ENCODE data around the gene IL26. TPM values are rescaled to one million over a fixed set of nuclear protein-coding genes. Genes with fewer than 3 reads are reported as not detected.
A peak's percentile ranks its signal among the peaks of the same experiment; 100 is the strongest.

The IL26 gene, protein sequence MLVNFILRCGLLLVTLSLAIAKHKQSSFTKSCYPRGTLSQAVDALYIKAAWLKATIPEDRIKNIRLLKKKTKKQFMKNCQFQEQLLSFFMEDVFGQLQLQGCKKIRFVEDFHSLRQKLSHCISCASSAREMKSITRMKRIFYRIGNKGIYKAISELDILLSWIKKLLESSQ
- total RNA-seq, result under 1 TPM in 1 of 4 donors, not detected in 3; 0.36 TPM
- under 1 TPM in 1 of 3 donors, not detected in 2; 0.22 TPM for polyA plus RNA-seq

DNA sequence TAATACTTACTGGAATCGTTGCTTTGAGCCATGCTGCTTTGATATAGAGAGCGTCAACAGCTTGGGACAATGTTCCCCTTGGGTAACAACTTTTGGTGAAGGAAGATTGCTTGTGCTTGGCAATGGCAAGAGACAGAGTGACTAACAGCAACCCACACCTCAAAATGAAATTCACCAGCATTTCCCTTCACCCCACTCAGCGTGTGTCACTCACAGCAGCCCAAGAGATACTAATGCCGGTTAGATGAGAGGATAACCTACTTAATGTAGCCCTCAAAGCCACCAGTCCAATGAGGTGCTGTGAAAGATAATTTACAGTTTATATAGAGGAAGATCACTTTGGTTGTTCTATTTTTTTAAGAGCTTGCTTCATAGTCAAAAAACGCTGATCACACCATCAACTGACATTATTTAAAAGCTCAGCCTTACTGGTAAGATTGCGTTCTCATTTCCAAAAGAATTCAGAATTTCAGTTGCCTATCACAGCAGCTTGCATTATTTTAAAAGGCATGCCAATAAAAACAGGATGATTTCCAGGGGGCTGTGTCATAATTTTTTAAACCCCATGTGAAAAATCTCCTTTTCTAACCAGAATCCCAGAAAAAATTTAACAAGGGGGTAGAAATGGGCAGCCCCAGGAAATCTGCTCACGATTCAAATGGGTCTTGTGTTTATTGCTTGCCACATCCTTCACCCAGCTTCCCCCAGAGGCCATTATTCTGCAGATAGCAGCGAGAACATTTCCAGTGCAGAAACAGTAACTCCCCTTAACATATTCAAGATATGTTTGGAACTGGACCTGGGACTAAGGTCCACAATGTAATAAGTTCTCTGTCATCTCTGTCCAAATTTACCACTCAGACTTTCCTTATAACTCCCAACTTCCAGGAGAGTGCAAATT, at the start of gene IL26:
TSS of gene IL26 (minus strand) at position 235 of the 901 bp plus-strand sequence. CDS start at position 181, 54 bp downstream.
- H3K36me3 ChIP-seq, result no peaks in the 10 kb centered on the region
- H3K4me1 ChIP-seq, result peaks cover 0 to 48% (median 21%) of the 10 kb centered on the region in 4 donors
- no peaks in the 10 kb centered on the region for H3K27me3 ChIP-seq
- no peaks in the 10 kb centered on the region for H3K9me3 ChIP-seq
- H3K27ac ChIP-seq, result peak within 1 kb of the TSS in 3 of 4 donors; percentile 65 to 67 (median 66)
- 72 to 83% methylated on average over 8 of the region's 8 CpGs for WGBS, 2 donors
- intact Hi-C loops (cut with DNase I), result no loop called here
- H3K4me3 ChIP-seq, result no peak within 1 kb of the TSS
- no peak for DNase-seq
- peak in 1 of 4 donors; percentile 25 for TF ChIP-seq POLR2AphosphoS5 (IDR thresholded peaks at IDR 0.05)
- TF ChIP-seq, protein P1, sequence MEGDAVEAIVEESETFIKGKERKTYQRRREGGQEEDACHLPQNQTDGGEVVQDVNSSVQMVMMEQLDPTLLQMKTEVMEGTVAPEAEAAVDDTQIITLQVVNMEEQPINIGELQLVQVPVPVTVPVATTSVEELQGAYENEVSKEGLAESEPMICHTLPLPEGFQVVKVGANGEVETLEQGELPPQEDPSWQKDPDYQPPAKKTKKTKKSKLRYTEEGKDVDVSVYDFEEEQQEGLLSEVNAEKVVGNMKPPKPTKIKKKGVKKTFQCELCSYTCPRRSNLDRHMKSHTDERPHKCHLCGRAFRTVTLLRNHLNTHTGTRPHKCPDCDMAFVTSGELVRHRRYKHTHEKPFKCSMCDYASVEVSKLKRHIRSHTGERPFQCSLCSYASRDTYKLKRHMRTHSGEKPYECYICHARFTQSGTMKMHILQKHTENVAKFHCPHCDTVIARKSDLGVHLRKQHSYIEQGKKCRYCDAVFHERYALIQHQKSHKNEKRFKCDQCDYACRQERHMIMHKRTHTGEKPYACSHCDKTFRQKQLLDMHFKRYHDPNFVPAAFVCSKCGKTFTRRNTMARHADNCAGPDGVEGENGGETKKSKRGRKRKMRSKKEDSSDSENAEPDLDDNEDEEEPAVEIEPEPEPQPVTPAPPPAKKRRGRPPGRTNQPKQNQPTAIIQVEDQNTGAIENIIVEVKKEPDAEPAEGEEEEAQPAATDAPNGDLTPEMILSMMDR (IDR thresholded peaks at IDR 0.05), result no peak

GRCh38 chr12:68272732-68273131, 47.1 kb upstream of the IL26 start:
- Histone ChIP-seq H3K4me3 (no peak overlapping the region), H3K27ac (no peak overlapping the region), H3K9me3 (no peaks in the 10 kb centered on the region), H3K4me1 (no peaks in the 10 kb centered on the region), H3K27me3 (no peaks in the 10 kb centered on the region), H3K36me3 (no peaks in the 10 kb centered on the region)
- DNase-seq, result no peak
- TF ChIP-seq EP300 (IDR thresholded peaks at IDR 0.05) (no peak), POLR2AphosphoS5 (IDR thresholded peaks at IDR 0.05) (no peak), POLR2A (IDR thresholded peaks at IDR 0.05) (no peak)
- TF ChIP-seq, protein P1 (IDR thresholded peaks at IDR 0.05), result no peak
- intact Hi-C loops (cut with DNase I), result no loop called here

DNA sequence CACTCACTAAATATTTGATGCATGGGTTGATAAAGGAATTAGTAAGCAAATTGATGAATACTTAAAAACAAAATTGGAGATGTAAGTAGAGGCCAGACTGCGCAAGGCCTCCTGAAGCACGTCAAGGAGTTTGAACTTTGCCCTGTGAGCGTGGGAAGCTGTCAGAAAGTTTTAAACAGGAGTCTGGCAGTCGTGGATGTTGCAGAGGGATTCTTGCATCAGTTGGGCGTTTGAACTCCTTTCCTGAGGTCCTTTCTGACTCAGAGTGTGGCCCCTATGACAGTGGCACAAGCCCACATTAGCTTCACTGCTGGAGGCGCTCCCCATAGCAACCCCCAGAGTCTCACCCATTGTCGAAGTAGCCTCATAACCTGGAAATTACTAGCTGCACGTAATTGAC, 45.7 kb upstream of the IL26 start:
- TF ChIP-seq EP300 (IDR thresholded peaks at IDR 0.05) (no peak), POLR2A (IDR thresholded peaks at IDR 0.05) (no peak), POLR2AphosphoS5 (IDR thresholded peaks at IDR 0.05) (no peak)
- TF ChIP-seq, protein P1 (IDR thresholded peaks at IDR 0.05), result no peak

DNA sequence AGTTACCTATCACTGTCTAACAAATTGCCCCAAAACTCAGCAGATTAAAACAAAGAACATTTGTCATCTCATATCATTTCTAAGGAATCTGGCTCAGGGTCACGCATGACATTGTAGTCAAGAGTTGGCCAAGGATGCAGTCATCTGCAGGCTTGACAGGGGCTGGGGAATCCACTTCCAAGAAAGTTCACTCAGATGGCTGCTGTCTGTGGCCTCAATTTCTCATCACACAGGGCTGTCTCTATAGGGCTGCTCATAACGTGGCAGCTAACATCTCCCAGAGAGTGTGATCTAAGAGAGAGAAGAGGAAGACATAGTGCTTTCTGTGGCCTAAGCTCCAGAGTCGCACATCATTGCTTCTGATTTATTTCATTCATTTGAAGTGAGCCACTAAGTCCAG, 44.7 kb upstream of the IL26 start:
- Histone ChIP-seq H3K4me1 (no peaks in the 10 kb centered on the region), H3K4me3 (no peak overlapping the region), H3K36me3 (no peaks in the 10 kb centered on the region), H3K27ac (no peak overlapping the region), H3K9me3 (no peaks in the 10 kb centered on the region), H3K27me3 (no peaks in the 10 kb centered on the region)
- no peak for TF ChIP-seq POLR2AphosphoS5 (IDR thresholded peaks at IDR 0.05)
- TF ChIP-seq, protein P1 (IDR thresholded peaks at IDR 0.05), result no peak
- no peak for TF ChIP-seq EP300 (IDR thresholded peaks at IDR 0.05)
- TF ChIP-seq POLR2A (IDR thresholded peaks at IDR 0.05), result no peak
- WGBS, 2 donors, result 91 to 92% methylated on average over 3 of the region's 3 CpGs
- no peak for DNase-seq
- intact Hi-C loops (cut with DNase I), result no loop called here

More for the DNA sequence above, 45.7 kb upstream of the IL26 start:
- 54 to 73% methylated on average over 8 of the region's 8 CpGs for WGBS, 2 donors
- Histone ChIP-seq H3K27ac (no peak overlapping the region), H3K4me1 (no peaks in the 10 kb centered on the region), H3K9me3 (no peaks in the 10 kb centered on the region), H3K27me3 (no peaks in the 10 kb centered on the region), H3K36me3 (no peaks in the 10 kb centered on the region), H3K4me3 (no peak overlapping the region)
- no peak for DNase-seq
- intact Hi-C loops (cut with DNase I), result no loop called here

Measured in sigmoid colon (tissue), 7 donors.